Upper lobe of left lung (tissue), 6 donors: Measurements from ENCODE around the gene LDB2. TPM values are rescaled to one million over a fixed set of nuclear protein-coding genes. Genes with fewer than 3 reads are reported as not detected.

Experiments used
- ATAC-seq, 2 donors: fragments of 200-7000 bp; cut with Tn5 transposase; one replicate each; pipeline ENCODE4 v1.9.1; 2022; ENCODE audit warnings: mild to moderate bottlenecking in 2 of 2, moderate library complexity in 2 of 2; ENCODE audit not compliant: low FRiP score in 2 of 2
- DNase-seq, 2 donors: peaks; one replicate each; pipeline ENCODE4 v3.0.0-alpha.2; 2019 to 2020
- H3K27ac ChIP-seq, 4 donors: fragments of 200-600 bp; sonication (generic); one replicate each; pipeline ENCODE4 v1.5.1; 2016 to 2019
- H3K27me3 ChIP-seq, 4 donors: fragments of 200-600 bp; sonication (generic); one replicate each; pipeline ENCODE4 v1.5.1; 2017 to 2019
- H3K36me3 ChIP-seq, 4 donors: fragments of 200-600 bp; sonication (generic); one replicate each; pipeline ENCODE4 v1.5.1; 2016 to 2019
- H3K4me1 ChIP-seq, 4 donors: fragments of 200-600 bp; sonication (generic); one replicate each; pipeline ENCODE4 v1.5.1; 2018 to 2019
- H3K4me3 ChIP-seq, 4 donors: fragments of 200-600 bp; sonication (generic); one replicate each; pipeline ENCODE4 v1.5.1; 2017 to 2019; ENCODE audit warnings: mild to moderate bottlenecking in 2 of 4, moderate library complexity in 1 of 4
- H3K9me3 ChIP-seq, 4 donors: fragments of 200-600 bp; sonication (generic); one replicate each; pipeline ENCODE4 v1.5.1; 2018 to 2019
- CTCF ChIP-seq, 6 experiments: fragments of 450-650 bp in 4 of 6; fragments of 200-600 bp in 2 of 6; sonication (generic) in 2 of 6; IDR thresholded peaks; one replicate each; pipeline ENCODE4 v1.5.1; 2016 to 2019; ENCODE audit warnings: antibody characterized with exemption in 6 of 6
- EP300 ChIP-seq, 4 donors: sonication (generic); formaldehyde crosslinking; IDR thresholded peaks; one replicate each; pipeline ENCODE4 v1.5.1; 2017; ENCODE audit warnings: antibody characterized with exemption in 4 of 4, control low read depth in 2 of 4
- POLR2A ChIP-seq, 4 donors: fragments of 450-650 bp; IDR thresholded peaks; one replicate each; pipeline ENCODE4 v1.5.1; 2016 to 2017; ENCODE audit warnings: antibody characterized with exemption in 4 of 4, mild to moderate bottlenecking in 2 of 4
- POLR2AphosphoS5 ChIP-seq, 2 donors: sonication (generic); formaldehyde crosslinking; IDR thresholded peaks; one replicate each; pipeline ENCODE4 v1.5.1; 2017; ENCODE audit warnings: antibody characterized with exemption in 2 of 2
- WGBS, 2 donors: methylation state at CpG; one replicate each; pipeline ENCODE4 v1.1.5; 2017 to 2018; 5-methylcytosine and 5-hydroxymethylcytosine counted together
- total RNA-seq, 6 donors: library from RNA; depleted of rRNA in 4 of 6; stranded (reverse); fragments of >200 nt in 4 of 6; gene quantifications; one replicate each; pipeline versions ENCODE4 v1.1.0 to v1.2.1, GENCODE V29; 2016 to 2021
- donor health status: DM: no; HTN: no; CAD: no; lungs with moderate emphysema.
- donor health status: DM: no; HTN: yes; CAD: no; lungs with severe emphysema.

LDB2 gene
- total RNA-seq, 6 donors from 2014 or later: 34.6 to 94.4 (median 45.9) TPM

GRCh38 chr4:16646459-16646858, 252.0 kb downstream of the LDB2 start:
- no peak overlapping the region for H3K27ac ChIP-seq
- WGBS, 2 donors: 91 to 93% methylated on average over 4 of the region's 4 CpGs
- no peaks in the 10 kb centered on the region for H3K27me3 ChIP-seq
- ATAC-seq: no peak
- no peak overlapping the region for H3K4me3 ChIP-seq
- no peaks in the 10 kb centered on the region for H3K36me3 ChIP-seq
- TF ChIP-seq POLR2A (IDR thresholded peaks at IDR 0.05): no peak
- TF ChIP-seq POLR2AphosphoS5 (IDR thresholded peaks at IDR 0.05): no peak
- no peak for TF ChIP-seq CTCF (IDR thresholded peaks at IDR 0.05)
- no peak for TF ChIP-seq EP300 (IDR thresholded peaks at IDR 0.05)
- H3K9me3 ChIP-seq: no peaks in the 10 kb centered on the region
- peaks cover 0 to 3% (median 0%) of the 10 kb centered on the region in 4 donors for H3K4me1 ChIP-seq
- DNase-seq: no peak

GRCh38 chr4:16643893-16644292, 254.6 kb downstream of the LDB2 start:
- no peak for ATAC-seq
- H3K27me3 ChIP-seq: no peaks in the 10 kb centered on the region
- no peaks in the 10 kb centered on the region for H3K9me3 ChIP-seq
- TF ChIP-seq CTCF (IDR thresholded peaks at IDR 0.05) (no peak), POLR2AphosphoS5 (IDR thresholded peaks at IDR 0.05) (no peak), EP300 (IDR thresholded peaks at IDR 0.05) (no peak), POLR2A (IDR thresholded peaks at IDR 0.05) (no peak)
- WGBS, 2 donors: 52 to 59% methylated on average over 2 of the region's 2 CpGs
- no peak overlapping the region for H3K27ac ChIP-seq
- no peaks in the 10 kb centered on the region for H3K36me3 ChIP-seq
- H3K4me1 ChIP-seq: peaks cover 0 to 3% (median 0%) of the 10 kb centered on the region in 4 donors
- no peak for DNase-seq
- no peak overlapping the region for H3K4me3 ChIP-seq

- Histone ChIP-seq H3K27ac (no peak overlapping the region), H3K9me3 (no peaks in the 10 kb centered on the region), H3K36me3 (no peaks in the 10 kb centered on the region), H3K4me1 (peaks cover 0 to 3% (median 0%) of the 10 kb centered on the region in 4 donors), H3K27me3 (no peaks in the 10 kb centered on the region), H3K4me3 (no peak overlapping the region)
- TF ChIP-seq POLR2A (IDR thresholded peaks at IDR 0.05): no peak
- no peak for TF ChIP-seq POLR2AphosphoS5 (IDR thresholded peaks at IDR 0.05)
- TF ChIP-seq CTCF (IDR thresholded peaks at IDR 0.05): no peak
- TF ChIP-seq EP300 (IDR thresholded peaks at IDR 0.05): no peak
- DNase-seq (no peak), ATAC-seq (no peak)
- WGBS, 2 donors: 71 to 85% methylated on average over 5 of the region's 5 CpGs
These were observed 255.5 kb downstream of the LDB2 start for GRCh38 chr4:16642897-16643296.

- H3K4me1 ChIP-seq: peaks cover 0 to 3% (median 0%) of the 10 kb centered on the region in 4 donors
- no peaks in the 10 kb centered on the region for H3K36me3 ChIP-seq
- TF ChIP-seq EP300 (IDR thresholded peaks at IDR 0.05): no peak
- TF ChIP-seq POLR2A (IDR thresholded peaks at IDR 0.05): no peak
- TF ChIP-seq POLR2AphosphoS5 (IDR thresholded peaks at IDR 0.05): no peak
- no peak for TF ChIP-seq CTCF (IDR thresholded peaks at IDR 0.05)
- 40 to 47% methylated on average over 1 of the region's 1 CpG for WGBS, 2 donors
- H3K27me3 ChIP-seq: no peaks in the 10 kb centered on the region
- H3K4me3 ChIP-seq: no peak overlapping the region
- ATAC-seq (peak in 1 of 2 donors; percentile 68), DNase-seq (no peak)
- peak overlapping the region in 1 of 4 donors; percentile 48 for H3K27ac ChIP-seq
- H3K9me3 ChIP-seq: no peaks in the 10 kb centered on the region
These were observed 256.5 kb downstream of the LDB2 start for GRCh38 chr4:16641971-16642370.

- H3K9me3 ChIP-seq: no peaks in the 10 kb centered on the region
- peaks cover 0 to 3% (median 0%) of the 10 kb centered on the region in 4 donors for H3K4me1 ChIP-seq
- H3K4me3 ChIP-seq: no peak overlapping the region
- H3K27ac ChIP-seq: no peak overlapping the region
- DNase-seq (no peak), ATAC-seq (no peak)
- 72 to 74% methylated on average over 4 of the region's 4 CpGs for WGBS, 2 donors
- TF ChIP-seq POLR2AphosphoS5 (IDR thresholded peaks at IDR 0.05) (no peak), POLR2A (IDR thresholded peaks at IDR 0.05) (no peak), EP300 (IDR thresholded peaks at IDR 0.05) (no peak), CTCF (IDR thresholded peaks at IDR 0.05) (no peak)
- no peaks in the 10 kb centered on the region for H3K36me3 ChIP-seq
- no peaks in the 10 kb centered on the region for H3K27me3 ChIP-seq
These were observed 261.4 kb downstream of the LDB2 start for GRCh38 chr4:16636912-16637630.
